Inferior parietal cortex (tissue), 1 donor: ENCODE data around the gene HSPA14.
"Not testable (repeated sequence)": the region's sequence is repeated elsewhere in the genome, so short reads cannot be mapped to it uniquely, and the experiment has no call there.

Experiments
- DNase-seq: peaks from one replicate; pipeline ENCODE4 v3.0.0-alpha.2; 2016; ENCODE audit errors: extremely low spot score

HSPA14 gene

GRCh38 chr10:14880229-14880628, 42.1 kb downstream of the HSPA14 start:
- no peak for DNase-seq

- DNase-seq, result no peak
These were observed 46.0 kb downstream of the HSPA14 start for GRCh38 chr10:14884082-14884481.

- no peak for DNase-seq
These were observed 51.2 kb downstream of the HSPA14 start for GRCh38 chr10:14889318-14889717.

GRCh38 chr10:14891151-14891550, 53.0 kb downstream of the HSPA14 start:
- no peak for DNase-seq

GRCh38 chr10:14904316-14904732, 66.2 kb downstream of the HSPA14 start:
- no peak for DNase-seq

GRCh38 chr10:14904864-14905263, 66.8 kb downstream of the HSPA14 start:
- no peak for DNase-seq

- DNase-seq, result no peak
These were observed 67.8 kb downstream of the HSPA14 start for GRCh38 chr10:14905890-14906289.

GRCh38 chr10:14906765-14907164, 68.7 kb downstream of the HSPA14 start:
- no peak for DNase-seq

GRCh38 chr10:14907591-14907990, 69.5 kb downstream of the HSPA14 start:
- not testable (repeated sequence) for DNase-seq

GRCh38 chr10:14909101-14909500, 71.0 kb downstream of the HSPA14 start:
- DNase-seq, result no peak

GRCh38 chr10:14910953-14911352, 72.8 kb downstream of the HSPA14 start:
- DNase-seq, result no peak

GRCh38 chr10:14911801-14912200, 73.7 kb downstream of the HSPA14 start:
- DNase-seq, result no peak

- DNase-seq, result no peak
These were observed 78.5 kb downstream of the HSPA14 start for GRCh38 chr10:14916600-14916999.

- no peak for DNase-seq
These were observed 79.7 kb downstream of the HSPA14 start for GRCh38 chr10:14917827-14918226.

- no peak for DNase-seq
These were observed 80.9 kb downstream of the HSPA14 start for GRCh38 chr10:14918964-14919363.
